Psoas muscle (tissue), 8 donors: ENCODE data around the gene MRRF. TPM values are rescaled to one million over a fixed set of nuclear protein-coding genes. Genes with fewer than 3 reads are reported as not detected.
A peak's percentile ranks its signal among the peaks of the same experiment; 100 is the strongest.
"Not testable (repeated sequence)": the region's sequence is repeated elsewhere in the genome, so short reads cannot be mapped to it uniquely, and the experiment has no call there.

ENCODE experiments used
- ATAC-seq, 4 donors: fragments of 200-7000 bp; cut with Tn5 transposase; one replicate each; pipeline ENCODE4 v1.9.1; 2020; ENCODE audit warnings: moderate library complexity in 3 of 4, mild to moderate bottlenecking in 2 of 4
- DNase-seq, 2 donors: peaks; one replicate each; pipeline ENCODE4 v3.0.0-alpha.2; 2020
- H3K27ac ChIP-seq: fragments of 200-600 bp; one replicate; pipeline ENCODE4 v1.8.0; 2022
- H3K27me3 ChIP-seq, 3 donors: fragments of 200-600 bp in 1 of 3; one replicate each; pipeline versions ENCODE4 v1.6.1 to v1.8.0; 2013 to 2022; ENCODE audit warnings: low read length in 2 of 3, mild to moderate bottlenecking in 2 of 3, moderate library complexity in 1 of 3; ENCODE audit not compliant: insufficient read depth in 3 of 3
- H3K36me3 ChIP-seq, 2 donors: fragments of 200-600 bp in 1 of 2; one replicate each; pipeline versions ENCODE4 v1.6.1 to v1.8.0; 2013 to 2022; ENCODE audit warnings: low read depth in 1 of 2, mild to moderate bottlenecking in 1 of 2, moderate library complexity in 1 of 2; ENCODE audit not compliant: insufficient read depth in 1 of 2
- H3K4me1 ChIP-seq: fragments of 200-600 bp; one replicate; pipeline ENCODE4 v1.8.0; 2022
- H3K4me3 ChIP-seq: fragments of 200-600 bp; one replicate; pipeline ENCODE4 v1.8.0; 2022; ENCODE audit warnings: mild to moderate bottlenecking
- H3K9me3 ChIP-seq: fragments of 200-600 bp; one replicate; pipeline ENCODE4 v1.8.0; 2022
- WGBS, 3 donors: extraction: QIAGEN DNeasy Blood & Tissue Kit; methylation state at CpG; one replicate each; pipeline versions ENCODE4 v1.1.6 to v1.1.7; 2013; 5-methylcytosine and 5-hydroxymethylcytosine counted together
- intact Hi-C, 2 donors: fragments of 100-400 bp; cut with DNase I; formaldehyde crosslinking; loops; one replicate each; pipeline versions ENCODE4 v1.11.0 to v1.14.2; 2022
- polyA plus RNA-seq, 3 donors: library from polyadenylated mRNA; stranded (reverse); fragments of 200-250 nt; gene quantifications; one replicate each; pipeline ENCODE4 v1.2.3, GENCODE V29; 2013
- total RNA-seq, 4 donors: library from RNA; stranded (reverse); fragmentation: NEBNext Ultra II Directional in 2 of 4; extraction: Animal tissue kit (Norgen Biotek cat#: 25700) in 2 of 4; gene quantifications; one replicate each; pipeline versions ENCODE4 v1.2.1 to v1.2.4, GENCODE V29; 2021 to 2023
- TF ChIP-seq, protein P1 (sequence below): fragments of 200-600 bp; IDR thresholded peaks from one replicate; pipeline ENCODE4 v1.8.0; 2022; ENCODE audit warnings: antibody characterized with exemption
- donor health status: healthy with polysubstance abuse.
- donor health status: DM: no; HTN: no; CAD: no; lungs with moderate emphysema.
- donor health status: Bipolar disorder and iron deficiency.
- donor health status: healthy.
- donor health status: DM: yes; HTN: yes; CAD: no.
- donor health status: DM: no; HTN: no; CAD: no.
- donor health status: DM: no; HTN: no; CAD: no.
- donor health status: DM: yes; HTN: yes; CAD: no.

The MRRF gene
- total and polyA plus RNA-seq, 7 donors: 23.5 to 61.4 (median 42.8) TPM

DNA sequence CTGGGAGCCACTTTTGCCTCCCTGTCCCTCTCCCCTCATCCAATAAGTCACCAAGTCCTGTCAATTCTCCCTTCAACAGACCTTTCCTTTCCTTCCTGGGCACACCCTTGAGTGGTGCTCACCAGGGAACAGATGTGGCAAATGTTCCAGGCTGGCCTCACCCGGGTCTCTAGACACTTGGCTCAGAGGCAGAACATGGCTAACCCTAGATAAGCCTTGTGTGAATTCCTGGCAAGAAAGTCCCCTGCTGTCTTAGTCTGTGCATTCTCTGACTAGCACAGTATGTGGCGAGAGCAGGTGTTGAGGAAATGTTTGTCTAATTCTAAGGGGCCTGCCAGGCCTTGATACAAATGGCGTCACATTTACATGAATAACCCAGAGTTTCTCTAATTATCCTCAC is 64.9 kb downstream of the MRRF start:
- no peaks in the 10 kb centered on the region for H3K27me3 ChIP-seq
- no peaks in the 10 kb centered on the region for H3K9me3 ChIP-seq
- no peak overlapping the region for H3K4me3 ChIP-seq
- intact Hi-C loops: no loop called here
- DNase-seq (no peak), ATAC-seq (peak in 2 of 4 donors; percentile 22 to 62)
- H3K4me1 ChIP-seq: peaks cover 7% of the 10 kb centered on the region
- TF ChIP-seq, protein P1, sequence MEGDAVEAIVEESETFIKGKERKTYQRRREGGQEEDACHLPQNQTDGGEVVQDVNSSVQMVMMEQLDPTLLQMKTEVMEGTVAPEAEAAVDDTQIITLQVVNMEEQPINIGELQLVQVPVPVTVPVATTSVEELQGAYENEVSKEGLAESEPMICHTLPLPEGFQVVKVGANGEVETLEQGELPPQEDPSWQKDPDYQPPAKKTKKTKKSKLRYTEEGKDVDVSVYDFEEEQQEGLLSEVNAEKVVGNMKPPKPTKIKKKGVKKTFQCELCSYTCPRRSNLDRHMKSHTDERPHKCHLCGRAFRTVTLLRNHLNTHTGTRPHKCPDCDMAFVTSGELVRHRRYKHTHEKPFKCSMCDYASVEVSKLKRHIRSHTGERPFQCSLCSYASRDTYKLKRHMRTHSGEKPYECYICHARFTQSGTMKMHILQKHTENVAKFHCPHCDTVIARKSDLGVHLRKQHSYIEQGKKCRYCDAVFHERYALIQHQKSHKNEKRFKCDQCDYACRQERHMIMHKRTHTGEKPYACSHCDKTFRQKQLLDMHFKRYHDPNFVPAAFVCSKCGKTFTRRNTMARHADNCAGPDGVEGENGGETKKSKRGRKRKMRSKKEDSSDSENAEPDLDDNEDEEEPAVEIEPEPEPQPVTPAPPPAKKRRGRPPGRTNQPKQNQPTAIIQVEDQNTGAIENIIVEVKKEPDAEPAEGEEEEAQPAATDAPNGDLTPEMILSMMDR: no peak
- no peak overlapping the region for H3K27ac ChIP-seq
- peaks cover under 1 to 39% of the 10 kb centered on the region in 2 donors for H3K36me3 ChIP-seq
- 35 to 43% (median 38%) methylated on average over 3 of the region's 3 CpGs for WGBS, 3 donors

DNA sequence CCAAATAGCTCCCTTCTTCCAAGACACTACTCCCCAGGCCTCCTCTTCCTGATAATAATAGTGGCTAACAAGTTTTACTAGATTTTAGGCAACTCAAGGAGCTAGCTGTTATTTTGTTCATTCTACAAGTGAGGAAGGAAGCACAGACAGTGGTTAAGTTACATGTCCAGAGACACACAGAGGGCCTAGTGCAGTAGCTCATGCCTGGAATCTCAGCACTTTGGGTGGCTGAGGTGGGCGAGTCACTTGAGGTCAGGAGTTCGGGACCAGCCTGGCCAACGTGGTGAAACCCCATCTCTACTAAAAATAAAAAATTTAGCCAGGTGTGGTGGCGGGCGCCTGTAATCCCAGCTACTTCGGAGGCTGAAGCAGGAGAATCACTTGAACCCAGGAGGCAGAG is 65.8 kb downstream of the MRRF start:
- not testable (repeated sequence) for ATAC-seq

DNA sequence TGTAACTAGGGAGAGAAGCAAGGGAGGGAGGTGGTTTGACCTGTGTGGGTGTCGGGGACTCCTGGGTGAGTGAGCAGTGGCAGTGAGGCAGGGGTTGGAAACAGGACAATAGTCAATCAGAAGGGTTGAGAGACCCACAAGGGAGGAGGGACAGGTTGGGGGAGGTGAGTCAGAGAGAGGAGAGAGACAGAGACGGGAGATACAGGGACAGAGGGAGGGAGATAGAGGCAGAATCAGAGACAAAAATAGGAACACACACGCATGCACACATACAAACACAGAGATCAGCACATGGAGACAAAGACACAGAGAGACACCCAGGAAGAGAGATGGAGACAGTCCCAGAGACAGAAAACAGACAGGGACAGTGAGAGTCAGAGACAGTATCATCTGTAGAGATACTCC is 66.8 kb downstream of the MRRF start:
- H3K36me3 ChIP-seq: peaks cover 0 to 30% of the 10 kb centered on the region in 2 donors
- TF ChIP-seq, protein P1: no peak
- no peaks in the 10 kb centered on the region for H3K27me3 ChIP-seq
- no peak for ATAC-seq
- H3K9me3 ChIP-seq: no peaks in the 10 kb centered on the region
- intact Hi-C loops: no loop called here
- H3K4me1 ChIP-seq: peaks cover 7% of the 10 kb centered on the region
- WGBS, 3 donors: 77 to 86% (median 85%) methylated on average over 3 of the region's 3 CpGs
- no peak overlapping the region for H3K27ac ChIP-seq
- no peak for DNase-seq
- no peak overlapping the region for H3K4me3 ChIP-seq

More for the DNA sequence above, 65.8 kb downstream of the MRRF start:
- intact Hi-C loops, H3K4me1 ChIP-seq, H3K4me3 ChIP-seq, H3K9me3 ChIP-seq, H3K27me3 ChIP-seq, DNase-seq, H3K27ac ChIP-seq: not testable (repeated sequence)
- WGBS, 3 donors: 61 to 80% (median 62%) methylated on average over 6 of the region's 6 CpGs
- peaks cover 0 to 31% of the 10 kb centered on the region in 2 donors for H3K36me3 ChIP-seq

DNA sequence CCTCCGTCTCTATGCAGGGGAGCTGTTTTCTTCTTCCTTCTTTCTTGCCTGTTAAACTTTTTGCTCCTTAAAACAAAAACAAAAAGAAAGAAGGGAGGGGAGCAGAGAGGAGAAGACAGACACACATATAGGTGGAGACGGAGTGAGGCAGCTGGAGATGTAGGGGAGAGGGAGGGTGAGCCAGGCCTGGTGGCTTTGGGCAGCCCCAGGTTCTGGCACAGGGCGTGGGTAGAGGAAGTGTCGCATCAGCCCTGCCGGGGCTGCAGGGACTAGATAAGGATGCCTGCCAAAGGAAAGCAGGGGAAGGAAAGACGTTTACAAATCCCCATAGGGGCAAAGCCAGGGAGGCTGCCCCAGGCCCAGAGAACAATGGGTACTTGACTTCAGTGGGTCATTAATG is 67.4 kb downstream of the MRRF start:
- intact Hi-C loops: no loop called here
- Histone ChIP-seq H3K36me3 (peaks cover 0 to 24% of the 10 kb centered on the region in 2 donors), H3K27me3 (no peaks in the 10 kb centered on the region), H3K4me1 (peaks cover 7% of the 10 kb centered on the region), H3K4me3 (no peak overlapping the region), H3K27ac (no peak overlapping the region), H3K9me3 (no peaks in the 10 kb centered on the region)
- DNase-seq (no peak), ATAC-seq (peak in 1 of 4 donors; percentile 32)
- TF ChIP-seq, protein P1: no peak
- 45 to 53% (median 50%) methylated on average over 6 of the region's 6 CpGs for WGBS, 3 donors

DNA sequence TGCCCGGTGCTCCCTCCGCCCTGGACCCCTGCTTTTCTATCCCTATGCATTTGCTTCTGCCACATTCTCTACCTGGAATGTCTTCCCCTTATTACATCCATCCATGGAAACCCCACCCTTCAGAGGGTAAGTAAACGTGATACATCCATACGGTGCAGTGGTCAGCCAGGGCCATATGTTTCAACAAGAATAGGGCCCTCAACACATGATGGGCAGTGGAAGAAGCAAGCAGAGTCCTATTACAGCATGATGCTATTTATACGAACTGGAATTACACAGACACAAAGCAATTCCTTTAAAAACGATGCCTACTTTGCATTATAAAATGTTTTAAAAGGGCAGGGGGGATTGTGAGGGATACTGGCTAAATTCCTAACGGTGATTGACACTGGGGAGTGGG is 68.0 kb downstream of the MRRF start:
- no peaks in the 10 kb centered on the region for H3K9me3 ChIP-seq
- H3K27me3 ChIP-seq: no peaks in the 10 kb centered on the region
- ATAC-seq: peak in 2 of 4 donors; percentile 53 to 55
- intact Hi-C loops: no loop called here
- no peak for DNase-seq
- H3K36me3 ChIP-seq: peaks cover 0 to 20% of the 10 kb centered on the region in 2 donors
- H3K4me1 ChIP-seq: peaks cover 7% of the 10 kb centered on the region
- H3K27ac ChIP-seq: no peak overlapping the region
- WGBS, 3 donors: 44 to 62% (median 45%) methylated on average over 7 of the region's 7 CpGs
- no peak overlapping the region for H3K4me3 ChIP-seq
- TF ChIP-seq, protein P1: no peak
